Naive B cell (primary cell): ENCODE results near the gene ANK3. TPM values are rescaled to one million over a fixed set of nuclear protein-coding genes. Genes with fewer than 3 reads are reported as not detected.

ENCODE experiments used
- ATAC-seq, 2 donors: fragments of 150-1000 bp; cut with Tn5 transposase; 2 replicates each; pipeline ENCODE4 v1.10.0; 2021; ENCODE audit warnings: low read depth in 2 of 2, mild to moderate bottlenecking in 2 of 2, moderate library complexity in 2 of 2
- DNase-seq: peaks from one replicate; pipeline ENCODE4 v3.0.0; 2022
- H3K27ac Mint-ChIP-seq, 6 donors: one replicate each; pipeline ENCODE4 v1.8.0; 2020 to 2022; ENCODE audit warnings: mild to moderate bottlenecking in 6 of 6, mixed read lengths in 6 of 6, moderate library complexity in 5 of 6, inconsistent platforms in 2 of 6
- H3K27me3 Mint-ChIP-seq, 3 donors: one replicate each; pipeline ENCODE4 v1.8.0; 2021 to 2022; ENCODE audit warnings: mixed read lengths in 3 of 3, mild to moderate bottlenecking in 1 of 3
- H3K36me3 Mint-ChIP-seq, 2 donors: one replicate each; pipeline ENCODE4 v1.8.0; 2020 to 2022; ENCODE audit warnings: mixed read lengths in 2 of 2, inconsistent platforms in 1 of 2, mild to moderate bottlenecking in 1 of 2
- H3K4me1 Mint-ChIP-seq, 3 donors: one replicate each; pipeline ENCODE4 v1.8.0; 2020 to 2022; ENCODE audit warnings: mixed read lengths in 3 of 3, inconsistent platforms in 1 of 3, mild to moderate bottlenecking in 1 of 3, moderate library complexity in 1 of 3
- H3K4me3 Mint-ChIP-seq, 8 donors: one replicate each; pipeline ENCODE4 v1.8.0; 2020 to 2022; ENCODE audit warnings: mild to moderate bottlenecking in 8 of 8, mixed read lengths in 8 of 8, moderate library complexity in 8 of 8, inconsistent platforms in 2 of 8
- H3K9me3 Mint-ChIP-seq, 7 donors: one replicate each; pipeline ENCODE4 v1.8.0; 2020 to 2022; ENCODE audit warnings: mixed read lengths in 7 of 7, mild to moderate bottlenecking in 5 of 7, inconsistent platforms in 2 of 7, moderate library complexity in 1 of 7
- polyA plus RNA-seq, 6 donors: library from polyadenylated mRNA; unstranded; fragments of 300-500 nt; fragmentation: Illumina TruSeq; gene quantifications; one replicate each; pipeline ENCODE4 v1.2.3, GENCODE V29; 2021; ENCODE audit warnings: low read depth in 6 of 6

Gene ANK3
- polyA plus RNA-seq, 6 donors from 2014 or later: 1.3 to 3.8 (median 2.5) TPM; not detected in 1

DNA sequence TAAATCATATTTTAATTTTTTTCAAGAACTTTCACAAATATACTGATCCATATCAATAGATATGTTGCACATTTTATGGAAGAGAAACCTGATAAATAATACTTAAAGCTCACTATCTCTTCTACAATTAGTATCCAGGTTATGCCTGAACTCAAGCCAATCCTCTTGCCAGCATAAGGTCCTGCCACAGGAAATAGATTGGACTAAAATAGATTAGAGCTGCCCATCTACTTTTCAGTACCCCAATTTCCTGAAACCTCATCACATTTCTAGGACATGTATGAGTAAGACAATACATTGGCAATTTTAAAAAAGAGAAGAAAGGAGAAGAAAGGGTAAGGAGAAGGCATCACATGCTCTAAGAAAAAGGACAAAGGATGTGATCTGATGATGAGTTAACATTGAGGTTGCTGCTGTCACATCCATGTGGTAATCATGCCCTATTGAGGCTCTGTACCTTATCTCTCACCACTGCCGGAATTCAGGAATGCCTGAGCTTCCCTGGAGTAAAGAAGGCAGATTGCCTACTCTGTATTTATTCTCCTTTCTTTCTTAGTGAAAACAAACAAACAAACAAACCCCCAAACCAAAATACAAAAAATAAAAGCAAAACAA, 199.7 kb downstream of the ANK3 start:
- no peak overlapping the region for H3K4me3 Mint-ChIP-seq
- H3K36me3 Mint-ChIP-seq: peaks cover 0 to 8% of the 10 kb centered on the region in 2 donors
- H3K27ac Mint-ChIP-seq: no peak overlapping the region
- H3K4me1 Mint-ChIP-seq: no peaks in the 10 kb centered on the region
- H3K9me3 Mint-ChIP-seq: peaks cover 0 to 6% (median 2%) of the 10 kb centered on the region in 7 donors
- DNase-seq (no peak), ATAC-seq (no peak)
- H3K27me3 Mint-ChIP-seq: peaks cover 0 to 13% (median 9%) of the 10 kb centered on the region in 3 donors

DNA sequence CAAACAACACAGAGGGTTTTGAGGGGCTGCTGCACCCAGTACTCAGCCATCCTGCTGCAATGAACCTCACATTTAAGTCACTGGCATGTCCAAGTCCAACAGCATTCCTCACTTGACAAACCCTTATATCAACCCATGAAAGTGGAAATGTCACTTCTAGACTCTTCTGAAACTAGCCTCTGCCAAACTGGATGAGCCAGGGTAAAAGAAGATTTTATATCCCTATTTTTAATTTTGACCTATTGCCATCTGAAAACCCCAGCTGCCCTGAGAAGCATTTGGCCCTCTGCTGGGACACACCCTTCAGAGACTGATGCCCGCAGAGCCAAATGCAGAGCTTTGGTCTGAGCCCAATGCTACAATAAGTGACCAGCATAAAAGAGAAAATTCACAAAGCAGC, 201.1 kb downstream of the ANK3 start:
- H3K27me3 Mint-ChIP-seq: peaks cover 0 to 13% (median 4%) of the 10 kb centered on the region in 3 donors
- no peaks in the 10 kb centered on the region for H3K4me1 Mint-ChIP-seq
- ATAC-seq (no peak), DNase-seq (no peak)
- peaks cover 0 to 6% (median 2%) of the 10 kb centered on the region in 7 donors for H3K9me3 Mint-ChIP-seq
- no peak overlapping the region for H3K27ac Mint-ChIP-seq
- H3K4me3 Mint-ChIP-seq: no peak overlapping the region
- peaks cover 0 to 8% of the 10 kb centered on the region in 2 donors for H3K36me3 Mint-ChIP-seq

GRCh38 chr10:60187691-60188090, 202.0 kb downstream of the ANK3 start:
- peaks cover 0 to 6% (median 2%) of the 10 kb centered on the region in 7 donors for H3K9me3 Mint-ChIP-seq
- H3K4me1 Mint-ChIP-seq: no peaks in the 10 kb centered on the region
- ATAC-seq (no peak), DNase-seq (no peak)
- peak overlapping the region in 1 of 6 donors; percentile 28 for H3K27ac Mint-ChIP-seq
- peaks cover 0 to 13% (median 4%) of the 10 kb centered on the region in 3 donors for H3K27me3 Mint-ChIP-seq
- H3K4me3 Mint-ChIP-seq: no peak overlapping the region
- H3K36me3 Mint-ChIP-seq: peaks cover 0 to 8% of the 10 kb centered on the region in 2 donors

DNA sequence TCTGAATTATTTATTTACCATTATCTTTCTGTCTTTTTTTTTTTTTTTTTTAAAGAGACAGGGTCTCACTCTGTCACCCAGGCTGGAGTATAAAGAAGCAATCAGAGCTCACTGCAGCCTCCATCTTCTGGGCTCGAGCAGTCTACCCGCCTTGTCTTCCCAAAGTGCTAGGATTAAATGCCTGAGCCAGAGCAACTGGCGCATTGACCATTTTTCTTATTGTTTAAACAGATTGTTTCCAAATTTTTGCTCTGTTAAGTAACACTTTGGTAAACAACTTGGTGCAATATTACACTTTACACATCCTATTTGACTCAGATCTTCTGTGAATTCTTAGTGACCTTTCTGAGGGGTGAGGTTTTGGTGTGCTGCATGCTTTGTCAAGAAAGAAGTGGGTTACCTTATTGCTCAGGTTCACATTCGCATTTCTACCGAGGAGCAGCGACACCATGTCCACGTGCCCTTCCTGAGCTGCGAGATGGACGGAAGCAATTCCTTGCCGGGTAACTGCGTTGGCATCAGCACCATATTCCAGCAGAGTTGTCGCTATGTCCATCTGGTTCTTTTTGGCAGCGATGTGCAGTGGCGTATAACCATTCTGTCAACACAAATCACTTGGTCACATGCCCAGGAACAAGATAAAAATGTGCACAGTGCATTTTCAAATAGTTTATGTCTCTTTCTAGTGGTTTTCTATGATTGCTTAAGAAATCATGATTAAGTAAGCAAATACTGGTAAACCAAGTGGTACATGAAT, 203.2 kb downstream of the ANK3 start:
- DNase-seq (no peak), ATAC-seq (no peak)
- no peak overlapping the region for H3K4me3 Mint-ChIP-seq
- H3K27ac Mint-ChIP-seq: peak overlapping the region in 1 of 6 donors; percentile 31
- peaks cover 0 to 6% (median 2%) of the 10 kb centered on the region in 7 donors for H3K9me3 Mint-ChIP-seq
- peaks cover 0 to 13% (median 4%) of the 10 kb centered on the region in 3 donors for H3K27me3 Mint-ChIP-seq
- H3K36me3 Mint-ChIP-seq: peaks cover 0 to 8% of the 10 kb centered on the region in 2 donors
- H3K4me1 Mint-ChIP-seq: no peaks in the 10 kb centered on the region

DNA sequence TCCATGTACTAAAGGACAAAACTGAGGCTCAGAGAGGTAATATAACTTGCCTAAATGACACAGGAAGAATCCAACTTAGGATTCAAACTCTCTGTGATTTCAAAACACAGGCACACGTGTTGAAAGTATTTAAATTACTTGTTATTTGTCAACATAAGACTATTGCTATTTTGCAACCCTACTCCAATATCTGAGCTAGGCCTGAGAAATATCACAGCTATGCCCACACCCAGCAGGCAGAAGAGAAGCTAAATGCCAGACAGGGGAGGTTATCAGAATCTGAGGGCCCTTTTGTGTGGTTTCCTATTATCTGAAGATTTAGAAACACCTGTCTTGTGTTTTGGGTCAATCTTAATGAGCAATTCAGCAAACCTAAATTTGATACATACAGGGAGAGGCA, 204.3 kb downstream of the ANK3 start:
- Mint-ChIP-seq H3K9me3 (peaks cover 0 to 2% (median 0%) of the 10 kb centered on the region in 7 donors), H3K4me1 (no peaks in the 10 kb centered on the region), H3K36me3 (no peaks in the 10 kb centered on the region), H3K27ac (peak overlapping the region in 1 of 6 donors; percentile 37), H3K27me3 (peaks cover 0 to 5% (median 4%) of the 10 kb centered on the region in 3 donors), H3K4me3 (no peak overlapping the region)
- no peak for ATAC-seq
- no peak for DNase-seq

- DNase-seq (no peak), ATAC-seq (no peak)
- Mint-ChIP-seq H3K36me3 (peaks cover 4% of the 10 kb centered on the region in 2 donors), H3K27ac (no peak overlapping the region), H3K27me3 (peaks cover 0 to 5% (median 0%) of the 10 kb centered on the region in 3 donors), H3K9me3 (no peaks in the 10 kb centered on the region), H3K4me1 (no peaks in the 10 kb centered on the region), H3K4me3 (peak overlapping the region in 1 of 8 donors; percentile 15)
Observed at GRCh38 chr10:60182691-60183090, 207.0 kb downstream of the ANK3 start.

GRCh38 chr10:60176925-60177324, 212.8 kb downstream of the ANK3 start:
- H3K9me3 Mint-ChIP-seq: no peaks in the 10 kb centered on the region
- H3K27ac Mint-ChIP-seq: peak overlapping the region in 1 of 6 donors; percentile 36
- H3K4me1 Mint-ChIP-seq: no peaks in the 10 kb centered on the region
- DNase-seq (no peak), ATAC-seq (no peak)
- H3K4me3 Mint-ChIP-seq: no peak overlapping the region
- peaks cover 0 to 10% (median 0%) of the 10 kb centered on the region in 3 donors for H3K27me3 Mint-ChIP-seq
- H3K36me3 Mint-ChIP-seq: peaks cover 4 to 21% of the 10 kb centered on the region in 2 donors

DNA sequence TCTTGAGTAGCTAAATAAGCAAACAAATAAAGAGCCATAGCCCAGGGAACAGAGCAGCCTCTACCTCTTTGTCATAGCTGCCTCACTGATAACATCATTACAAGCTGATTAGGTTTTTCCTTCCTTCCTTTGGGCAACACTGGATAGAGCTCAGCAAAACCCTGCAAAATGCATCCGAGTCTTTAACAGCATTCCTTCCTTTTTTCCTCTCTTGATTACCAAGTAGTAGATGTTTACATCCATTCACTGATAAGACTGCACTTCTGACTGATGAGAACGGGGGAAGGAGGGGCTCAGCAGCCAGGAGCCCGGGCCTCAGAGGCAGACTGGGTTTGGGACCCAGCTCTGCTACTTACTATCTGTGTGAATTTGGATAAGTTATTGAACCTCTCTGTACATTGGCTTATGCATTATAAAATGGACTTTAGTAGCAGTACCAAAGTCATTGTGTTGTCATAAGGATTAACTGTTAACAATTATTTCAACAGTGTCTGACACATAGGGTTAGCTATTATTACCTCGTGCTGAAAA, 214.2 kb downstream of the ANK3 start:
- ATAC-seq (no peak), DNase-seq (no peak)
- Mint-ChIP-seq H3K36me3 (peaks cover 8 to 21% of the 10 kb centered on the region in 2 donors), H3K4me1 (no peaks in the 10 kb centered on the region), H3K27me3 (peaks cover 0 to 10% (median 0%) of the 10 kb centered on the region in 3 donors), H3K9me3 (no peaks in the 10 kb centered on the region), H3K4me3 (no peak overlapping the region), H3K27ac (peak overlapping the region in 2 of 6 donors; percentile 5)

GRCh38 chr10:60172363-60172990, 217.2 kb downstream of the ANK3 start:
- Mint-ChIP-seq H3K4me3 (no peak overlapping the region), H3K36me3 (peaks cover 4 to 14% of the 10 kb centered on the region in 2 donors), H3K9me3 (no peaks in the 10 kb centered on the region), H3K4me1 (no peaks in the 10 kb centered on the region), H3K27ac (no peak overlapping the region), H3K27me3 (peaks cover 0 to 3% (median 0%) of the 10 kb centered on the region in 3 donors)
- DNase-seq (no peak), ATAC-seq (no peak)

DNA sequence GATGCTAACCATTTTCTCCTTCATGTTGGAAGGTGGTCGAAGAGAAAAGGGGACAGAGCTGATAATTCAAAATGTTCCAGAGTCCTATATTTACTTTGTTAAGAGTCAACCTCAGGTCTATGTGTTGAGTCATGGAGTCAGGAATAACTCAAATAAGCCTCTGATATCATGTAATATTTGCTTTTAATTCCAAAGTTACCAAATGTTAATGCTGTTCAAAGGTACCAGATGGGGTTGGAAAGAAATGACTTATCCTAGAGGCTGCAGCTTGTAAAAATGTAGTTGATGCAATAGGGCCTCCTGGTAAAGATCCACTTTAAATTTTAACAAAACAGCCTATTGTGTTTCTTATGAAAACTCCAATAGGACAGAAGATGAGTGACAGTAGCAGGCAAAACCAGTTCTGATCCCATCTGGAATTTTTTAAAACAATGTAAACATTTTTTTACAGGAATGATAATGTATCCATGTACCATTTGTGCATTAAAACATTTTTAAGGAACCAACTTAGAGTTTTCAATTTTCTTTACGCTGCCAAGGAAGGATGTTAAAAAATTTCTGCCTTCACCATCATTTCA, 218.2 kb downstream of the ANK3 start:
- Mint-ChIP-seq H3K36me3 (peaks cover 4 to 7% of the 10 kb centered on the region in 2 donors), H3K27me3 (no peaks in the 10 kb centered on the region), H3K9me3 (no peaks in the 10 kb centered on the region), H3K27ac (no peak overlapping the region), H3K4me3 (no peak overlapping the region), H3K4me1 (no peaks in the 10 kb centered on the region)
- ATAC-seq (no peak), DNase-seq (no peak)

DNA sequence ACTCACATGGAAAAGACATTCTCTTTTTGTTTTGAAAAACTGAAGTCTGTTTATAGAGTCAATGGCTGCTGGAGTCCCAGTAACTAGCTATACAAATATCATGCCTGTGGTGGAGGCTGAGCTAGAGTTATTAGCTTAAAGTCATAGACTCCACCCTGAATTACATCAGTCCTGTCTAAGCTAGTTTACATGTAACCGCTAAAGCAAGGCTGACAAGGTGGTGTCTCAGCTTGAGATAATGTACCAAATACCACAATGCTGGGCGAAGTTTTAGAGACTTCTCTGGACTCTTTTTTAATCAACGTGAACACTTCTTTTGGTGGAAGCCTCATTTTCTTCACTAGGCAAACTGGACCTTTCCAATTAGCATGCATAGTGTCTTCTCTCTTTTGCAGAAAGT, 219.4 kb downstream of the ANK3 start:
- Mint-ChIP-seq H3K36me3 (peaks cover 4 to 7% of the 10 kb centered on the region in 2 donors), H3K9me3 (no peaks in the 10 kb centered on the region), H3K27ac (no peak overlapping the region), H3K27me3 (no peaks in the 10 kb centered on the region), H3K4me1 (no peaks in the 10 kb centered on the region), H3K4me3 (no peak overlapping the region)
- DNase-seq (no peak), ATAC-seq (no peak)

DNA sequence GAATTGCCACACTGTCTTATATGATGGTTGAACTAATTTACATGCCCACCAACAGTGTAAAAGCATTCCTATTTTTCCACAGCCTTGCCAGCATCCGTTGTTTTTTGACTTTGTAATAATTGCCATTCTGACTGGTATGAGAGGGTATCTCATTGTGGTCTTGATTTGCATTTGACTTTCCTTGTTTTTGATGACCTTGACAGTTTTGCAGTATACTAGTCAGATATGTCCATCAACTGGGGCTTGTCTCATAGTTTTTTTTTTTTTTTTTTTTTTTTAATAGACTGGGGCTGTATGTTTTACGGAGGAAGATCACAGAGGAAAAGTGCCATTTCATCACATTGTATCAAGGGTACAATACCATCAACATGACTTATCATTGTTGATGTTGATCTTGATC, 220.6 kb downstream of the ANK3 start:
- Mint-ChIP-seq H3K27me3 (peaks cover 0 to 2% (median 0%) of the 10 kb centered on the region in 3 donors), H3K36me3 (peaks cover 4 to 7% of the 10 kb centered on the region in 2 donors), H3K4me1 (no peaks in the 10 kb centered on the region), H3K27ac (no peak overlapping the region), H3K9me3 (no peaks in the 10 kb centered on the region), H3K4me3 (no peak overlapping the region)
- ATAC-seq (no peak), DNase-seq (no peak)

GRCh38 chr10:60167050-60167449, 222.6 kb downstream of the ANK3 start:
- Mint-ChIP-seq H3K36me3 (peaks cover 0 to 4% of the 10 kb centered on the region in 2 donors), H3K27ac (no peak overlapping the region), H3K27me3 (peaks cover 0 to 6% (median 0%) of the 10 kb centered on the region in 3 donors), H3K9me3 (no peaks in the 10 kb centered on the region), H3K4me1 (no peaks in the 10 kb centered on the region), H3K4me3 (no peak overlapping the region)
- no peak for DNase-seq
- ATAC-seq: no peak
